HG02678 (cell line): ENCODE data around the gene DLG2.
"Not testable (repeated sequence)": the region's sequence is repeated elsewhere in the genome, so short reads cannot be mapped to it uniquely, and the experiment has no call there.

Experiments
- ATAC-seq: cut with Tn5 transposase; IDR thresholded peaks from one replicate; pipeline ENCODE4 v1.9.1; 2021; ENCODE audit warnings: mild to moderate bottlenecking, moderate library complexity; ENCODE audit not compliant: unreplicated experiment

The DLG2 gene

GRCh38 chr11:83642500-83642899, 1984.6 kb downstream of the DLG2 start:
- ATAC-seq = no peak

DNA sequence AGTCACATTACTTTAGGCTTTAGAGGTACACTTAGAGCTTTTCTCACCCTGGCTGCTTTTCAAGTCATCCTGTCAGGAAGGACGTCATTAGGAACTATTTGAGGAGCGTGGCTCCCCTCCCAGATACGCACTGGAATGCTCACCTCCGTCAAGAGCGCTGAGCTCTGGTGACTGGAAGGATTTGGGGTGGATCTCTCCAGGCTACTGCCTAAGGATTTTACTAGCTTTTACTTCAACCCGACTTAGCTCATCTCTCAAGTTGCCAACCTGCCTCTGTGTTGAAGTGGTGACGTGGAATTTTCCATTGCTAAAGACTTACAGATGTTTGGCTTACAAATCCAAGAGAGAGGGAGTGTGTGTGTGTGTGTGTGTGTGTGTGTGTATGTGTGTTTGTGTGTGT, 1985.6 kb downstream of the DLG2 start:
- ATAC-seq = no peak

GRCh38 chr11:83639995-83640758, 1987.0 kb downstream of the DLG2 start:
- no peak for ATAC-seq

GRCh38 chr11:83635166-83635565, 1992.0 kb downstream of the DLG2 start:
- ATAC-seq = no peak

DNA sequence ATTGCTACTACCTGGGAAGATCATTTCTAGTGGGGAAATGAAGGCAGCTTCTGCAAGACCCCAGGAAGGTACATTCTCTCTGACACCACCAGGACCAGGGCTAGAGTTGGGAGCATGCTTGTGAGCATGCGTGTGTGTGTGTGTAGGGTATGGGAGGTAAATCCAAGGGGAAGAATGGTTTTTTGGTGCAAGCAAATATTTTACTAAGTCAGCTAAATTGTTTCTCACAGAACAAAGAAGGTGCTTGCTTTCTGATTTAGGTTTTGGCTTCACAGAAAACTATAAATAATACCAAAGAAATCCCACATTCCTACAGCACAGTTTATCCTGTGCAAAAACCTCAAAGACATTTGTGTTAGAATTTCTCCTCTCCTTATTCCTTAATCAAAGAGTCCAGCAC, 1996.9 kb downstream of the DLG2 start:
- no peak for ATAC-seq

GRCh38 chr11:83629775-83630174, 1997.4 kb downstream of the DLG2 start:
- ATAC-seq = no peak

DNA sequence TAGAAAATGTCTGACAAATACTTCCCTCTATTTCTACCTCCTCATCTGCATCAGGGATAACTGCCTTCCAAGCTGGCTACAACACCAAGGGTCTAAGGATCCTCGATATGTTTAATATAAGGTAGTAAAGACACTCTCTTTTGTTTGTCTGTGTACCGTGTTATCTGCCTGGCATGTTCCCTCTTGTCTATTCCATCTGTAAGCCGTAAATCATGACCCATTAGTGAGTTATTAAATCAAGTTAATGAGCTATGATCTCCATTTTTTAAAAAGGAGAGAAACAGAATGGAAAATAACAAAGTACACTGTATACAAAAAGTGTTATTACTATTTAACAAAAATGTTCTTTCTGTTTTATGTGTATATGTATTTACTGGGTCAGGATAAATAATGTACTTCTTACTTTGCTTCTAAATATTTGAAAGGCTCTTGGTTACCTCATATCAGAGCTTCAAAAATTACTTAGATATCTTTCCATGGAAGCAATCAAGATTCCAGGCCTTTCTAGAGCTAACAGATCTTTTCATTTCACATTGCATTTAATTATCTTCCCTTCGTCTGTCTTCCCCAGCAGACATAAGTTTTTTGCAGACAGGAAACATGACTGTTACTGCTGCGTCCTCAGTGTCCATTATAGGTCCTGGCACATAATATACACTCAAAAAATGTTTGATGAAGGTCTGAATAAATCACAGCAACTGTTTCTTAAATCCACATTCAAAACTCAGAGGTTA, 1998.4 kb downstream of the DLG2 start:
- ATAC-seq = no peak

GRCh38 chr11:83625336-83625735, 2001.8 kb downstream of the DLG2 start:
- ATAC-seq = no peak

- ATAC-seq = no peak
These were observed 2009.5 kb downstream of the DLG2 start for GRCh38 chr11:83617671-83618070.

GRCh38 chr11:83613767-83614121, 2013.4 kb downstream of the DLG2 start:
- peak; percentile 19 for ATAC-seq

GRCh38 chr11:83612891-83613766, 2014.0 kb downstream of the DLG2 start:
- ATAC-seq = peak; percentile 84

- no peak for ATAC-seq
These were observed 2015.5 kb downstream of the DLG2 start for GRCh38 chr11:83611600-83611999.

DNA sequence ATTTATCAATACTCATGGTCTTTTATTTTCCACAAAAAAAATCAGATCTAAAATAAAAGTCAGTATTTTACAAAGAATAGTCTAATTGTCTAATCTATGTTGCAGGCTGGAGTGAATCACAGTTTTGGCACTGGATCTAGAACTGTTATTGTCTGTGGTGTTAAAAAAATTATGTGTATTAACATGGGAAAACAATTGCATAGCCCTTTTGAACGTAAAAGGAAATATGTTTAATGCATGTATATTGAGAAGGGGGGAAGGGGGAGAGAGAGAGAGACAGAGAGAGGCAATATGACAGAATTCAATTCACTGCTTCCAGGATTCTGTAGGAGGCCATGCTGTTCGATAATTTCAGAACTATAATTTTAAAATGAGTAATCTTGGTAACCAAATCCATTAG, 2016.1 kb downstream of the DLG2 start:
- no peak for ATAC-seq

GRCh38 chr11:83609191-83609590, 2018.0 kb downstream of the DLG2 start:
- ATAC-seq = no peak

DNA sequence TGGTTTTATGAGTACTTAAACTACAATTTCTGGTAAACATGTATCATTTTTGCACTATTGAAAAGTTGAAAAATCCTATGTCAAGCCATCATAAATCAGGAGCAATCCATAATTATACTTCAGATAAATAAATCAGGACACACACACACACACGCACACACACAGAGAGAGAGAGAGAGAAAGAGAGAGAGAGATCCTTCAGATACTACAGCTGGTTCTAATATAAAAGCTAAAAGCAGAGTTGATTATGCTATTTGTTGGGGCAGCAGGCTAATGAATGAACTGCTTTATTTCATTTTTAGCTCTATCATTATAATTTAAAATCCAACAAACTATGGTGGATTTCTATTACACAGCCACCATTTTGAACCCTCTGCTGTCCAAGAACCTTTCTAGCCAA, 2018.6 kb downstream of the DLG2 start:
- ATAC-seq = no peak

GRCh38 chr11:83601914-83602527, 2025.1 kb downstream of the DLG2 start:
- ATAC-seq = no peak

GRCh38 chr11:83601201-83601913, 2025.8 kb downstream of the DLG2 start:
- ATAC-seq = no peak

GRCh38 chr11:83600661-83601060, 2026.5 kb downstream of the DLG2 start:
- no peak for ATAC-seq

GRCh38 chr11:83599066-83599465, 2028.1 kb downstream of the DLG2 start:
- ATAC-seq = no peak

GRCh38 chr11:83587797-83588196, 2039.3 kb downstream of the DLG2 start:
- ATAC-seq = not testable (repeated sequence)
